Measurements from ENCODE around the gene ELAVL3.

The ELAVL3 gene

DNA sequence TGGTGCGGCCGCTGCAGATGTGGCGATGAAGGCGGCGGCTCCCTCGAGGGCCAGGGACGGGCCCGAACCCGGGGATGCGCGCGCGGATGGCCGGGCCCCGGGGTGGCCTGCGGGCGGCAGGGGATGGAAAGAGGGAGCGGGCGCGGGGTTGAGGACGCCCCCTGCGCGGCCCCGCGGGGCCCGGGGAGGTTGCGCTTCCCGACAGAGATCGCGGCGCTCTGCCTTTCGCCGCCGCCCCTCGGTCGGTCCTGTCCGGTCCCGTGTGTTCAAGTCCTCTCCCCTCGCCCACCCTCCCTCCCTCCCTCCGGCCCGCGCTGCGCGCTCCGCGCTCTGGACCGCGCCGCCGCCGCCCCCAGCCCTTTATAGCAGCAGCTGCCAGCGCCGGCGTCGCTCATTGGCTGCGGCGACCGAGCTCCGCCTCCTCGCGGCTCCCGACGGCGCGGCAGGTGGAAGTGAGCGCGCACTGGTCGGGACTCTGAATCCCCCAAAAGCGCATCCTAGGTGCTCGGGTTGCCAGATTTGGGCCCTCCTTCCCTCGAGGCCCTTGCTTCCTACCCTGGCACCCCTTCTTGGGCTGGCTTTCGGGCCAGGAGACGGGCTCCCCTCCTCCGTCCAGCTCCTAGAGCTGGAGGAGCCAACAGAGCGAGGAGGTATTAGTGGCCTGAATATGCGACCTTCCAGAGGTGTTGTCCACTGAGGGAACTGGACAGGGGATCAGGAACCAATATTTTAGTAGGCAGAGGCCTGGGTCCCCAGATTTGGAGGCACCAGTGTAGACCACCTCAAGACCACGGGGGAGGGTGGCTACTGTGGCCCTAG, at the start of gene ELAVL3:
Gene ELAVL3 (minus strand): TSS at position 332 of the 819 bp plus-strand sequence. CDS start 438 bp downstream, outside the sequence.
- no peak for DNase-seq (ENCODE audit: low read depth)

- no peak for DNase-seq (ENCODE audit: low read depth)
These were observed 49.6 kb upstream of the ELAVL3 start for GRCh38 chr19:11530432-11530831.

DNA sequence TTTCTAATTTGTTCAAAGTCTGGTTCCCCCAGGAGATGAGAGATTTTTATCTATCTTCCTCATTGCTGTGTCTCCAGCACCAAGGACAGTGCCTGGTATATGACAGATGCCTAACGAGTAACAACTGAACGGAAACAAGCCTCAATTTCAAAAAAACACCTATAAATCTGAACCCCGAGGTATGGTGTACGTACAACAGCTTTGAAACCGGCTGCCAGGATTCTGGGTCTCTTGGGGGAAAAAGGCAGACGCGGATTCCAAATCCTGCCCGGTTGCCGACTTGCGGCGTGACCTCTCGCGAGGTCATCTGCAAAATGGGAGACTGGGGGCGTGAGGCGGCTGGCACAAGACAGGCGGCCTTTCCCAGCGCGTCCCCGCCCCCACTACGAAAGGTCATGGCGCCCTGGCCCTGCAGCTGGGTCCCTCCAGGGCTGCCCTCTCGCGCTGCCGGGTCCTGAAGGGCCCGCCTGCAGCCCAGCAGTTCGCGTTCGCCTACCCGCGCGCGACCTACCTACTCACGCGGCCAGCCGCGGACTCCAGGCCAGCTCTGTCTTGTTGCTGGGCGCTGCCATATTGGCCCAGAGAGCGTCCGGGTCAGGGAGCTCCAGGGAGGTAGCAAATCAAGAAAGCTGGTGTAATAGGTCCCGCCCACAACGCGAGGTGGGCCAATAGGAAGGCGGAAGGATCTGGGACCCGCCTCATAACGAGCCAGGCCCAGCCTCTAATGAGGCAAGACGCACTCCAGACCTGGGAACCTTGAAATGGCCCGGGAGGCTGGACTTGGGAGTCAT, 47.9 kb upstream of the ELAVL3 start, which contains the start of gene ECSIT:
Gene ECSIT (minus strand): TSS at position 584 of the 791 bp plus-strand sequence. CDS start 9,964 bp downstream, outside the sequence.
- DNase-seq (ENCODE audit: low read depth) = peak; percentile 67

GRCh38 chr19:11519138-11519537, 38.3 kb upstream of the ELAVL3 start:
- no peak for DNase-seq (ENCODE audit: low read depth)

DNA sequence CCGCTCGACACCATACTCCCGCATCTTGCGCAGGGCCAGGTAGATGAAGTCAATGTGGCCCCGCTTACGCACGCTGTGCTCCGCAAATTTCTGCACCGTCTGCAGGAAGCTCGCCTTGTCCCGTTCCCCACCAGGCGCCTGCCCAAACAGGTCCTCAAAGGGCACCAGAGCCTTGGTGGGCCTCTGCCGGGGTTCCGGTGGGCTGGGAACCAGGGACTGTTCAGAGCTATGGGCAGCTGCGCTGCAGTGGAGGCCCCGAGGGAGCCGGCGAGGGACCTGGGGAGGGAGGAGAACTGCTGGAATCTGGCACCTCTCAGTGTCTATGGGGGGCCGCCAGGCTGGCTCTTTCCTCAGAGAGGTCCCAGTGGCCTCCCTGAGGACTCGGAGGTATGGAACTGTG, 33.1 kb upstream of the ELAVL3 start:
- no peak for DNase-seq (ENCODE audit: low read depth)

- no peak for DNase-seq (ENCODE audit: low read depth)
These were observed 29.6 kb upstream of the ELAVL3 start for GRCh38 chr19:11510444-11510843.

DNA sequence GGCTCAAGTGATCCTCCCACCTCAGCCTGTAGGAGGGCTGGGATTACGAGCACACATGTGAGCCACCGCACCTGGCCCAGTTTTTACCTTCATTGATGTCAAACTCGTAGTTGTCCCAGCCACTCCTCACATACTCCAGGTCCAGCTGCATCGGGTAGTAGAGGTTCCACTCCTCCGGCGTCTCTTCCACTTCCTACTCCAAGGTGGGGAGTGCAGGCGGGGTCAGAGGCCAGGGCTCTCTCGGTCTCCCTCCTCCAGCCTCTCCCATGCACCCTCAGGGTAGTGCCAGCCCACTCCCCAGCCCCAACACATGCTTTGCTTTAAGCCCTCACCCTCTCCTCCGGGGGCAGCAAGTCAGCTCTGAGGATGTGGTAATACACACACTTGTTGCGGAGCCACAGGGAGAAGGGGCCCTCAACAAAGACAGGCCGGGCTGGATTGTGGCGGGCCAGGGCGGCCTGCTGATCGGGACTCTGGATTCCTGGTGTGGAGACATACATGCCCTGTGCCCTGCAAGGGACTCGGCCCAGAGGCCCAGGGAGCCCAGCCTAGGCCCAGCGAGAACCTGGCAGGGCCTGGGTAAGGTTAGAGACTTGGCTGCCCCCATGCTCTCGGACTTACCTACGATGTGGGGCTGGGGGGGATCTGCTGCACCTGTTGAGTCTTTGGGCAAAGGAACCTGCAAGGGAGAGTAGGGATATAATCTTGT, 26.7 kb upstream of the ELAVL3 start:
- DNase-seq (ENCODE audit: low read depth) = no peak

GRCh38 chr19:11506967-11507366, 26.1 kb upstream of the ELAVL3 start:
- no peak for DNase-seq (ENCODE audit: low read depth)

DNA sequence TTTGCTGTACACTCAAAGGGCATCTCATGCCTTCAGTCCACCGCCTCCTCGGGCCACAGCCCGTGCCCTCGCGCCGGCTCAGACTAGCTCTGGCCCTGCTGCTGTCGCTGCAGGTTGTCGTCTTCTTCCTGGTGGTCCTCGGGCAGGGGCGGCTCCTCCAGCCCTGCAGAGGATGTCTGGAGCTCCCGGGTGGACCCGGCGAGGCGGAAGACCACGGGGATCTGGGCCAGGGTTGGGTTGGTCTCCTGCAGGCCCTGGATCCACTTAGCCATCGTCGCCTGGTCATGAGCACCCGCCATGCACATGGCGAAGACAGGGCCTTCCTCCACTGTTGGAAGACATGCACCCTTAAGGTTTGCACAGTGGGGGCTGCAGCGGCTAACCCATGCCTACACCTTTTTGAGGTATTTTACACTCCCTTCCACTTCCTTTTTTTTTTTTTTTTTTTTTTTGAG, 25.3 kb upstream of the ELAVL3 start:
- DNase-seq (ENCODE audit: low read depth) = no peak

DNA sequence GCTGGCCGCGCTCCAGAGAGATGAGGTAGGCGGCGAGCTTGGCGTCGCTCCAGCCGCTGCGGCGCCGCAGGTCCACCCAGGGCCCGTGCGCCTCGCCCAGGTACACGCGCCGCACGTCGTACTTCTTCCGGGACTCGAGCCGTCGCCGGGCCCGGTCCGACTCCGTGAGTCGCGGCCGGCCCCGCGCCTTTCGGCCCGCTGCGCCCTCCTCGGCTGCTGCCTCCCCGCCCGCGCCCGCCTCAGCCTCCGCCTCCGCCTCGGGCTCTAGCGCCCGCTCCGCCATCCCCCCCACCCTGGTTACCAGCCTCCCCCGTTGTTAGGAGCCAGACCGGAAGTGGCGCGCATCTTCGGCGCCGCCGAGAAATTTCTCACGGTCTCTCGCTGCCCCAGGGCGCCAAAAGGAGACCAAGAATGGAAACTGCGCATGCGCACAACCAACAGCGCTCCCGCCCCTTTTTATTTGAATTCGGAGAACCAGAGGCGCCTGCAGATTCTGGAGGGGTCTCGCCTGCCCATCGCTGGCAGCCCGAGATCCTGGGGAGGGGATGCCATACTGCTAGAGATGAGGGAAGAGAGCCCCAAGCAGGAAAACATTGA, 24.8 kb upstream of the ELAVL3 start, which contains the start of gene ZNF653:
Gene ZNF653 (minus strand): TSS at position 336 of the 597 bp plus-strand sequence. CDS start 53 bp downstream, at position 283.
- peak; percentile 95 for DNase-seq (ENCODE audit: low read depth)

GRCh38 chr19:11505032-11505503, 24.2 kb upstream of the ELAVL3 start:
- peak; percentile 84 for DNase-seq (ENCODE audit: low read depth)

DNA sequence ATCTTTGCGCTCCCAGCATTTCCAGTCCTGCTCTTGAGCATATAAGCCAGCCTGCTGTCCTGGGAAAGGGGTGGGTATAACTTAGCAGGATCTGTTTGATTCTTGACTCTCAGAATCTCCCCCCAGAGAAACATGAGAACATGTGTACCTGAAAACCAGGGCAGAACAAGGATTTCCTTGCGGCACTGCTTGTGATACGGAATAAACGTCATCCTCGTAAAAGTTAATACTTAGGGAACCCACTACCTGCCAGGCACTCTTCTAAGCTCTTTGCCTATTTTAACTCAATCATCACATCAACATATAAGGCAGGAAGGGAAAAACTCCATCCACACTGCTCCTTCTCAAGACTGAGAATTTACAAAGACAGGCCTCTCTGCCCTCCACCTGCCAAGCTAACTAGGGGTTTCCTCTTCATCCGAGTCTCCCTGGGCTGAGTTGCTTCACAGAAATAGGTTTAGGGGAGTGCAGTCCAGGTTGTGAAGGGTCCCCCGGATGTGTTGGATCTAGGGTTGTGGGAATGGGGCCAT, 23.7 kb upstream of the ELAVL3 start:
- no peak for DNase-seq (ENCODE audit: low read depth)

DNA sequence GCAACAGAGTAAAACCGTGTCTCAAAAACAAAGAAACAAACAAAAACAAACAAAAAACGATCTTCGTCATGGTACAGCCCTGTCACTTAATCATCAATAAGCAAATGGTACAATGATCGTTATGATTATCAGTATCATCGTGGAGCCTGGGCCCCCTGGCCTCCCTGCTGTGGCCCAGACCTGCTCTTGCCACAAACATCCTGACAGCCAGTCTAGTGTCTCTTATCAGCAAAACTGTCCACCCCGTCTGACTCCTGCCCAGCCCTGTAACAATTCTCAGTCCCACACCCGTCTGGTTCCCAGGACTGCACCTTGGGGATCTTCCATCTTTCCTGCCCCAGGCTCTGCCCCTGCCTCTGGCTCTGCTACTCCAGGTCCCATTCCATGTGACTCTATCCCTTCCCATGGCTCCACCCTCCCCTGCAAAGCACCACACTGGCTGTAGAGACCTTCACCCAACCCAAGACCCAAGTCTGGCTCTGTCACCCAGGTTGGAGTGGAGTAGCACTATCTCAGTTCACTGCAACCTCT, 19.1 kb upstream of the ELAVL3 start:
- DNase-seq (ENCODE audit: low read depth) = no peak

DNA sequence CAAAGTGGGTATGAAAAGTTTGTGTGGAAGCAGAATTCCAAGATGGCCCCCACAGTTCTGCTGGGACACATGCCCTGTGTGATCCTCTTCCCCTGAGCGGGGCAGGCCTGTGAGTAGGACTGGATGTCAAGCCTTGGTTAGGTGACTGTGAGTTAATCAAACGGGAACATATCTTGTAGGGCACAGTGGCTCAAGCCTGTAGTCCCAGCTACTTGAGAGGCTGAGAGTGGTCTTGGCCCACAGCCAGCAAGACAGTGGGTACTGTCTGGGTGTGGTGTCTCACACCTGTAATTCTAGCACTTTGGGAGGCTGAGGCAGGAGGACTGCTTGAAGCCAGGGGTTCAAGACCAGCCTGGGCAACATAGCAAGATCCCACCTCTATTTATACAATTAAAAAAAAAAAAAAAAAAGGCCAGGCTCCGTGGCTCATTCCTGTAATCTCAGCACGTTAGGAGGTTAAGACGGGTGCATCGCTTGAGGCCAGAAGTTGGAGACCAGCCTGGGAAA, 18.4 kb upstream of the ELAVL3 start:
- DNase-seq (ENCODE audit: low read depth) = no peak

DNA sequence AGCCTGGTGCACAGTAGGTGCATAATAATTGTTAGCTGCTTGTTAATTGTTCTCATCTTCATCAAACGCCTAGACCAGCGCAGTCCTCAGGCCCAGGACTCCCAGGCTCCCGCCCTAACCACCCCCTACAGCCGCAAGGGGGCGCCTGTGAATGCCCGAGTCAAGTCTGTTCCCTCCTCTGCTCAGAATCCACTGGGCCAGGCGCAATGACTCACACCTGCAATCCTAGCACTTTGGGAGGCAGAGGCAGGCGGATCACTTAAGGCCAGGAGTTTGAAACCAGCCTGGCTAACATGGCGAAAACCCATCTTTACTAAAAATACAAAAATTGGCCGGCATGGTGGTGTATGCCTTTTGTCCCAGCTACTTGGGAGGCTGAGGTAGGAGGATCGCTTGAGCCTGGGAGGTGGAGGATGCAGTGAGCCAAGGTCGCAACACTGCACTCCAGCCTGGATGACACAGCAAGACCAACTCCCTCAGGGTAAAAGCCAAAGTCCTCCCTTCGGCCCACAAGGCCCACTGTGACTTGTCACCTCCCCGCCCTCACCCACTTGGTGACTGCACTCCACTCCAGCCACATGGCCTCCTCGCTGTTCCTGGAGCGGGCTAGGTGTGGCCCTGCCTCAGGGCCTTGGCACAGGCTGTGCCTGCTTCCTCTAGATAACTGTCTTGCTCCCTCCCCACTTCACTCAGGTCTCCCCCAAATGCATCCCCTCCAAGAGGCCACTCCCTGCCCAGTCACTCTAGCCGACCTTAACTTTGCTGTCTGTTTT, 15.7 kb upstream of the ELAVL3 start:
- DNase-seq (ENCODE audit: low read depth) = peak; percentile 38

DNA sequence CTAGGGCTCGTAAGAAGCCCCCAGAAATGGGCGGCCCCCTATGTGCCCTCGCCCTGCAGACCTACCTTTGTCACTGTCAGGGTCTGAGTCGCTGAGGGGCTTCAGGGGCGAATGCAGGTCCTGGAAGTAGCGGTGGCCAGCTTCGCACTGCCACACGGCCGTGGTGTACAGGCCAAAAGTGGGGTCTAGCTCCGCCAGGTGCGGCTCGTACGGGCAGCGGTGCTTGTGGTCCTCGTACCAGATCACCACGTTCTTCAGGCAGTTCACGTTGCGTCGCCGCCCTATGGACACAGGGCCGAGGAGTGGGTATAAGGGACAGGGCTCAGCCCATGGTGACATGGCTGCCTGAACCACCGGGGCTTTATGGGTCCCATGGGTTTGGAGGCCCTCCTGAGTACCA, 15.0 kb upstream of the ELAVL3 start:
- DNase-seq (ENCODE audit: low read depth) = no peak

DNA sequence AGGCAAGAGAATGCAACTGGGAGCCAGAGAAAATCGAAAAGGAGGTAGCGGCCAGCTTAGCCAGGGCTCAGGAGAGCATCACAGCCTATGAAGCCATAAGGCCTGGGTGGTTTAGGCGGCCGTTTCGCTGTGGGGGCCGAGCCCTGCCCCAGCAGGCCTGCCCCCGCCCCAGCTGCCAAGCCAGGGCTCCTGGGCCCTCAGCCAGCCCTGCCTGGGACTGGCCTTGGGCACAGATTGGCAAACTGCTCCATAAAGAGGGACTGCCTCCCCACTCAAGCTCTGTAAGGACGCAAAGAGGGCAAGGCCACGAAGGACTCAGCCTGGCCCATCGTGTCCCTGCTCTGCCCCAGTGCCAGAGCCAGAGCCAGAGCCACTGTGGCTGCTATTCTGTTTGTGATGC, 14.6 kb upstream of the ELAVL3 start:
- DNase-seq (ENCODE audit: low read depth) = no peak

DNA sequence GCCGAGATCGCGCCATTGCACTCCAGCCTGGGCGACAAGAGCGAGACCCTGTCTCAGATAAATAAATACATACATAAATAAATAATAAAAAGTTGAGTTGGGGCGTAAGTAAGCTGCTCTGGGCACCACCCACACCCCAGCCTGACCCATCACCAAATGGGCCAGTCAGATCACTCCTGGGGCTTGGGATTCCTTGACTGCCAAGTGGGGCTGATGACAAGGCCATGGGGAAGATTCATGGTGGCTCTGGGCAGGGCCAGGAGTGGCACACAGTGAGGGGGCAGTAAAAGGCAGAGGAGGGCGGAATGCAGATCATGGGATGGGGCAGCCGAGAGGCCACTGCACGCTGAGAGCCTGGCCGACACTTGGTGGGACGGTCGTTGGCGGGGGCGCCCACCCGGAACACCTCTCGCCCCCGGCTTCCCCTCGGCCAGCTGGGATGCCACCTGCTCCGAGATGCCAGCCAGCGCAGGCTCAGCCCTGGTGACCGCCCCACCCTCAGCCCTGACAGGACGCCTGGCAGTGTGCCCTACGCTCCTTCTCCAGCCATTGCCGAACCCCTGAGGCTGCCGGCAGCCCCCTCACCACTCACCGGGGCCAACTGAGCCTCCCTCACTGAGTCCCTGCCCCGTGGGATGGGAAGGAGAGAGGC, 13.9 kb upstream of the ELAVL3 start:
- no peak for DNase-seq (ENCODE audit: low read depth)

DNA sequence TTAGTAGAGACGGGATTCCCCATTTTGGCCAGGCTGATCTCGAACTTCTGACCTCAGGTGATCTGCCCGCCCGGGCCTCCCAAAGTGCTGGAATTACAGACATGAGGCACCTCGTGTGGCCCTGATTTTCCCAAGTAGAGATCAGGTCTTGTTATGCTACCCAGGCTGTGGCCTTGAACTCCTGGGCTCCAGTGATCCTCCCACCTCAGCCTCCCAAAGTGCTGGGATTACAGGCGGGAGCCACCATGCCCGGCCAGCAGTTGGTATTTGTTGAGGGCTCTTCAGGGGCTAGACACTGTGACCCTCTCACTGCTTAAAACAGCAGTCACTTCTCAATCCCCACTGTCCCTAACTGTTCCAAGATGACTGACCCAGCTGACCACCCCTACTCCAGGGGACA, 8.5 kb upstream of the ELAVL3 start:
- no peak for DNase-seq (ENCODE audit: low read depth)

Data from stimulated activated CD8-positive, alpha-beta memory T cell treated with anti-CD3 and anti-CD28 coated beads, Interleukin-15, amount 100 ng/mL, for 24 hours (primary cell).